ENCODE measurements around the gene NDUFB2. TPM values are rescaled to one million over a fixed set of nuclear protein-coding genes. Genes with fewer than 3 reads are reported as not detected.

Gene NDUFB2
- total and polyA plus RNA-seq, 2 donors (not counting 3 experiments of a cell fraction or from before 2014, with no cell fraction given), result 197 to 1,075 TPM

DNA sequence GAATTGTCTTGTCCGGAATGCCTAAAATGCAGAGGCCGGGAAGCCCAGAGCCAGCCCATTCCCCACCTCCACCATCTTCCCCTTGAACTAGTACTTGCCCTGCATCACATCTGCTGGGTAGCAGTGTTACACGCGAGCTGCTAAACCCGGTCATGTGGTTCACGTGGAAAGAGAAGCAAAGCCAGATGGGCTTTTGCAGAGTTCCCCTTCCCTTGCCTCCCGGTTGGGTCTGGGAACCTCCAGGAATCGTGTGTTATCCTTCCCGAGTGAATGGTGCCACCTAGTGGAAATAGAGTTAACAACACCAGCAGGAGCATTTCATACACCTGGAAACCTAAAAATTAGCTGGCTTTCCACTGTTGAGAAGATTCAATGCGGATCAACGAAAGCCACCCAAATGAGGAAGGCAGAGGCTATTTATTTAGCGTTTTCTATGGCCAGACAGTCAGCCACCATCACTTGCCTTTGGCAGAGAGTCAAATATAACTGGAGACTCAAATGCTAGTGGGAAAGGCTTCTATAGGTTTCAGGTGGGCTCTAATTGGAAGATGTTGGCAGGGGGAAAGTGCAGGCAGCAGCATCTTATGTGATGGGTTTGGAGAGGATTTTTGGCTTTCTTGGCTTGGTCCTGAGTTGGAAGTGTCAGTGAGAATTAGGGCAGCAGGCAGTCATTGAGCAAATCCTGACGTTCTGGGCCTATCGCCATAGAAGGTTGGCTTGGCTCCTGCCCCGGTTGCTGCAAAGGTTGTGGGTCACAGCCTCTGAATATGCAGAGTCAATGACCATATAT lies 43.0 kb upstream of the NDUFB2 start:
- Histone ChIP-seq H3K4me3 (replicated peaks in 1 of 3; ENCODE audit: insufficient read depth in 1 of 3, low read depth in 1 of 3, low read length in 3 of 3) (no peak overlapping the region), H3K4me2 (ENCODE audit: insufficient read depth, low read length) (no peak overlapping the region), H3K4me1 (ENCODE audit: control insufficient read depth, extremely low read depth, insufficient read depth, low read length) (peaks cover 8% of the 10 kb centered on the region), H3K79me2 (ENCODE audit: control insufficient read depth, insufficient read depth, low read length) (no peaks in the 10 kb centered on the region), H3K27me3 (ENCODE audit: control insufficient read depth in 2 of 2, insufficient read depth in 2 of 2, low read length in 2 of 2) (no peaks in the 10 kb centered on the region), H3K27ac (ENCODE audit: insufficient read depth, low read depth, low read length) (no peak overlapping the region), H3K36me3 (ENCODE audit: control insufficient read depth in 2 of 2, extremely low read depth in 1 of 2, insufficient read depth in 2 of 2, low read length in 2 of 2) (no peaks in the 10 kb centered on the region), H2AFZ (ENCODE audit: low read depth, low read length) (no peak overlapping the region), H3K9me1 (replicated peaks; ENCODE audit: control insufficient read depth, extremely low read depth, insufficient read depth, low read length) (no peaks in the 10 kb centered on the region), H3K9me3 (replicated peaks; ENCODE audit: control insufficient read depth, insufficient read depth, low read length) (no peaks in the 10 kb centered on the region), H4K20me1 (replicated peaks; ENCODE audit: control insufficient read depth, extremely low read depth, insufficient read depth, low read length) (no peaks in the 10 kb centered on the region), H3K9ac (replicated peaks; ENCODE audit: extremely low read depth, insufficient read depth, low read length) (no peak overlapping the region)
- intact Hi-C loops (cut with micrococcal nuclease) (loop anchor here (1.0 to 10.0 kb wide), 5 partner anchors 135 to 478 kb away; partner anchors contain the start of gene MRPS33), dilution Hi-C loops (cut with MboI; ENCODE audit: extremely low pct_ligation_motif_present, low sequenced_read_pairs) (no loop called here)
- DNase-seq (ENCODE audit: low read depth, low spot score) (peak; percentile 62), FAIRE-seq (peak; percentile 93)
- TF ChIP-seq, protein P1, sequence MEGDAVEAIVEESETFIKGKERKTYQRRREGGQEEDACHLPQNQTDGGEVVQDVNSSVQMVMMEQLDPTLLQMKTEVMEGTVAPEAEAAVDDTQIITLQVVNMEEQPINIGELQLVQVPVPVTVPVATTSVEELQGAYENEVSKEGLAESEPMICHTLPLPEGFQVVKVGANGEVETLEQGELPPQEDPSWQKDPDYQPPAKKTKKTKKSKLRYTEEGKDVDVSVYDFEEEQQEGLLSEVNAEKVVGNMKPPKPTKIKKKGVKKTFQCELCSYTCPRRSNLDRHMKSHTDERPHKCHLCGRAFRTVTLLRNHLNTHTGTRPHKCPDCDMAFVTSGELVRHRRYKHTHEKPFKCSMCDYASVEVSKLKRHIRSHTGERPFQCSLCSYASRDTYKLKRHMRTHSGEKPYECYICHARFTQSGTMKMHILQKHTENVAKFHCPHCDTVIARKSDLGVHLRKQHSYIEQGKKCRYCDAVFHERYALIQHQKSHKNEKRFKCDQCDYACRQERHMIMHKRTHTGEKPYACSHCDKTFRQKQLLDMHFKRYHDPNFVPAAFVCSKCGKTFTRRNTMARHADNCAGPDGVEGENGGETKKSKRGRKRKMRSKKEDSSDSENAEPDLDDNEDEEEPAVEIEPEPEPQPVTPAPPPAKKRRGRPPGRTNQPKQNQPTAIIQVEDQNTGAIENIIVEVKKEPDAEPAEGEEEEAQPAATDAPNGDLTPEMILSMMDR (IDR thresholded peaks at IDR 0.05; ENCODE audit: extremely low read depth in 1 of 2, insufficient read depth in 1 of 2, low read depth in 1 of 2, low read length in 2 of 2), result peak; percentile 65 to 74
- TF ChIP-seq POLR2AphosphoS5 (IDR thresholded peaks at IDR 0.05; ENCODE audit: insufficient read depth, low read depth, low read length), result no peak
- ChIA-PET POLR2A (no interaction called here), CTCF (interaction anchor here (0.6 to 6.8 kb wide), 23 partner anchors 10 to 989 kb away, joined by 3 to 202 read pairs (median 4); partner anchors contain the start of gene ADCK2)
- no TSS peak for BruUV-seq (replicated peaks)

DNA sequence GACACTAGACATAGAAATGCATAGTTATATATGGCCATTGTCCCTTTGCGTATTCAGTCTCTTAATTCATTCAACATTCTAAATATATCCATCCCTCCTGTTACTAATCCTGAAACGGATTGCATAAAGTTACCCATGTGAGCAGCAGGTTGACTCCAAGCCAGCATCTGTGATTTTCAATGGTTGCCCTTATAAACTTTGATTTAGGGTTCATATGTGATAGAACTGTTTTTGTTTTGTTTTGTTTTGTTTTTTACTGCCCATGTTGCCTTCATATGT lies 42.5 kb upstream of the NDUFB2 start:
- FAIRE-seq, result no peak
- intact Hi-C loops (cut with micrococcal nuclease), result loop anchor here (5.0 to 10.0 kb wide), 2 partner anchors 309 to 358 kb away; partner anchors contain the start of gene MRPS33
- no peaks in the 10 kb centered on the region for H3K27me3 ChIP-seq (ENCODE audit: control insufficient read depth in 2 of 2, insufficient read depth in 2 of 2, low read length in 2 of 2)
- H3K4me1 ChIP-seq (ENCODE audit: control insufficient read depth, extremely low read depth, insufficient read depth, low read length), result peaks cover 8% of the 10 kb centered on the region
- H3K9me1 ChIP-seq (replicated peaks; ENCODE audit: control insufficient read depth, extremely low read depth, insufficient read depth, low read length), result no peaks in the 10 kb centered on the region
- no peak overlapping the region for H3K9ac ChIP-seq (replicated peaks; ENCODE audit: extremely low read depth, insufficient read depth, low read length)
- no peak for DNase-seq (ENCODE audit: low read depth, low spot score)
- H3K4me2 ChIP-seq (ENCODE audit: insufficient read depth, low read length), result no peak overlapping the region
- dilution Hi-C loops (cut with MboI; ENCODE audit: extremely low pct_ligation_motif_present, low sequenced_read_pairs), result no loop called here
- no peaks in the 10 kb centered on the region for H3K36me3 ChIP-seq (ENCODE audit: control insufficient read depth in 2 of 2, extremely low read depth in 1 of 2, insufficient read depth in 2 of 2, low read length in 2 of 2)
- H3K4me3 ChIP-seq (replicated peaks in 1 of 3; ENCODE audit: insufficient read depth in 1 of 3, low read depth in 1 of 3, low read length in 3 of 3), result no peak overlapping the region
- TF ChIP-seq EZH2 (IDR thresholded peaks at IDR 0.05; ENCODE audit: borderline replicate concordance, low read depth, low read length, severe bottlenecking), result no peak
- no peak for TF ChIP-seq MYC (IDR thresholded peaks at IDR 0.05; ENCODE audit: low read depth, low read length)
- TF ChIP-seq, protein P1 (IDR thresholded peaks at IDR 0.05; ENCODE audit: extremely low read depth in 1 of 2, insufficient read depth in 1 of 2, low read depth in 1 of 2, low read length in 2 of 2), result no peak
- TF ChIP-seq JUN (IDR thresholded peaks at IDR 0.05; ENCODE audit: borderline replicate concordance, insufficient read depth, insufficient read length, low read depth), result no peak
- no peak for TF ChIP-seq GATA2 (IDR thresholded peaks at IDR 0.05; ENCODE audit: insufficient read depth, insufficient read length, low read depth, low read length)
- no peak for TF ChIP-seq POLR2A (IDR thresholded peaks at IDR 0.05; ENCODE audit: low read depth, low read length)
- TF ChIP-seq FOS (IDR thresholded peaks at IDR 0.05; ENCODE audit: borderline replicate concordance, insufficient read depth, low read length), result no peak
- TF ChIP-seq, protein P2, sequence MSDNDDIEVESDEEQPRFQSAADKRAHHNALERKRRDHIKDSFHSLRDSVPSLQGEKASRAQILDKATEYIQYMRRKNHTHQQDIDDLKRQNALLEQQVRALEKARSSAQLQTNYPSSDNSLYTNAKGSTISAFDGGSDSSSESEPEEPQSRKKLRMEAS (IDR thresholded peaks at IDR 0.05; ENCODE audit: insufficient read depth, insufficient read length), result no peak
- no peak overlapping the region for H2AFZ ChIP-seq (ENCODE audit: low read depth, low read length)
- no peaks in the 10 kb centered on the region for H4K20me1 ChIP-seq (replicated peaks; ENCODE audit: control insufficient read depth, extremely low read depth, insufficient read depth, low read length)
- H3K9me3 ChIP-seq (replicated peaks; ENCODE audit: control insufficient read depth, insufficient read depth, low read length), result no peaks in the 10 kb centered on the region
- H3K79me2 ChIP-seq (ENCODE audit: control insufficient read depth, insufficient read depth, low read length), result no peaks in the 10 kb centered on the region
- POLR2A ChIA-PET, result no interaction called here
- H3K27ac ChIP-seq (ENCODE audit: insufficient read depth, low read depth, low read length), result no peak overlapping the region
- BruUV-seq (replicated peaks), result no TSS peak
- CTCF ChIA-PET, result interaction anchor here (0.6 to 6.8 kb wide), 23 partner anchors 10 to 989 kb away, joined by 3 to 202 read pairs (median 4); partner anchors contain the start of gene ADCK2
